HCT116 (cell line): ENCODE results near the gene TRIM29.

Source experiments
- CEBPB ChIP-seq: IDR thresholded peaks from 2 replicates; pipeline ENCODE4 v1.6.1; 2012; ENCODE audit warnings: low read depth
- CTCF ChIP-seq, 3 experiments: fragments of 200-600 bp in 1 of 3; sonication (generic) in 1 of 3; IDR thresholded peaks in 2 of 3; conservative IDR thresholded peaks in 1 of 3; 2 replicates each; pipeline ENCODE4 v1.5.1; 2012 to 2017; ENCODE audit warnings: low read depth in 2 of 3, low read length in 2 of 3, antibody characterized with exemption in 1 of 3, borderline replicate concordance in 1 of 3, control low read depth in 1 of 3, mild to moderate bottlenecking in 1 of 3, mixed read lengths in 1 of 3, mixed run types in 1 of 3, moderate library complexity in 1 of 3; ENCODE audit not compliant: insufficient read depth in 1 of 3
- EZH2 ChIP-seq: fragments of 200-600 bp; sonication (generic); IDR thresholded peaks from 2 replicates; pipeline ENCODE4 v1.6.1; 2017; ENCODE audit warnings: antibody characterized with exemption, mixed run types
- FOSL1 ChIP-seq: IDR thresholded peaks from 2 replicates; pipeline ENCODE4 v1.6.1; 2012; ENCODE audit warnings: low read depth
- REST ChIP-seq: IDR thresholded peaks from 2 replicates; pipeline ENCODE4 v1.6.1; 2012; ENCODE audit warnings: low read depth
- SIN3A ChIP-seq: IDR thresholded peaks from 2 replicates; pipeline ENCODE4 v1.6.1; 2012; ENCODE audit warnings: low read depth
- YY1 ChIP-seq: IDR thresholded peaks from 2 replicates; pipeline ENCODE4 v1.6.1; 2011; ENCODE audit warnings: low read length, low read depth, moderate library complexity, mild to moderate bottlenecking; ENCODE audit not compliant: insufficient replicate concordance; ENCODE audit errors: extremely low read depth

- TF ChIP-seq CTCF (IDR thresholded peaks at IDR 0.05 in 2 of 3, conservative IDR thresholded peaks at IDR 0.05 in 1 of 3; ENCODE audit: borderline replicate concordance in 1 of 3, insufficient read depth in 1 of 3, low read depth in 2 of 3, low read length in 2 of 3) = no peak
- no peak for TF ChIP-seq YY1
- no peak for TF ChIP-seq SIN3A
- no peak for TF ChIP-seq REST
- TF ChIP-seq CEBPB = no peak
- TF ChIP-seq EZH2 = no peak
- TF ChIP-seq FOSL1 = no peak
Observed at GRCh38 chr11:120117991-120118390, 19.9 kb downstream of the TRIM29 start.
